GM11168 (cell line): Measurements from ENCODE around the gene CKS1B.
"Not testable (repeated sequence)": the region's sequence is repeated elsewhere in the genome, so short reads cannot be mapped to it uniquely, and the experiment has no call there.

ENCODE experiments used
- in situ Hi-C: fragments of 300-500 bp; cut with MboI; formaldehyde crosslinking; loops from one replicate; pipeline ENCODE4 v1.12.0; 2022; ENCODE audit warnings: low sequenced_read_pairs; ENCODE audit not compliant: unreplicated experiment

Gene CKS1B

GRCh38 chr1:154982341-154982740 lies 7.9 kb downstream of the CKS1B start:
- in situ Hi-C loops, result no loop called here

GRCh38 chr1:154982897-154983648 lies 8.6 kb downstream of the CKS1B start, which contains the start of gene FLAD1:
TSS of gene FLAD1 (plus strand) at chr1:154983344. CDS start at chr1:154983695, 351 bp downstream.
- in situ Hi-C loops, result no loop called here

GRCh38 chr1:154983776-154984466 lies 9.4 kb downstream of the CKS1B start:
- in situ Hi-C loops, result no loop called here

- in situ Hi-C loops, result not testable (repeated sequence)
Measured at GRCh38 chr1:154986736-154987135, 12.3 kb downstream of the CKS1B start.

- in situ Hi-C loops, result no loop called here
Measured at GRCh38 chr1:154987326-154987725, 12.8 kb downstream of the CKS1B start.

- in situ Hi-C loops, result no loop called here
Measured at GRCh38 chr1:154988058-154988954, 13.8 kb downstream of the CKS1B start.

GRCh38 chr1:154989195-154989860 lies 14.8 kb downstream of the CKS1B start:
- in situ Hi-C loops, result no loop called here

- in situ Hi-C loops, result no loop called here
Measured at GRCh38 chr1:154990276-154990675, 15.8 kb downstream of the CKS1B start.

- in situ Hi-C loops, result no loop called here
Measured at GRCh38 chr1:154992721-154993571, 18.5 kb downstream of the CKS1B start.

GRCh38 chr1:154993572-154994268 lies 19.2 kb downstream of the CKS1B start, which contains the start of gene LENEP:
TSS of gene LENEP (plus strand) at chr1:154993586. CDS start at chr1:154993608, 22 bp downstream.
- in situ Hi-C loops, result no loop called here

- in situ Hi-C loops, result no loop called here
Measured at GRCh38 chr1:154994269-154994587, 19.7 kb downstream of the CKS1B start.

GRCh38 chr1:154994591-154994990 lies 20.1 kb downstream of the CKS1B start:
- in situ Hi-C loops, result no loop called here

GRCh38 chr1:154995301-154995983 lies 21.0 kb downstream of the CKS1B start:
- in situ Hi-C loops, result not testable (repeated sequence)

- in situ Hi-C loops, result no loop called here
Measured at GRCh38 chr1:154996966-154997701, 22.7 kb downstream of the CKS1B start.

GRCh38 chr1:154998201-154998780 lies 23.8 kb downstream of the CKS1B start:
- in situ Hi-C loops, result no loop called here

- in situ Hi-C loops, result no loop called here
Measured at GRCh38 chr1:154998818-154999570, 24.5 kb downstream of the CKS1B start.
